SK-N-DZ (cell line): Measurements from ENCODE around the gene SLC4A1.
A peak's percentile ranks its signal among the peaks of the same experiment; 100 is the strongest.

ENCODE experiments used
- DNase-seq: peaks from one replicate; pipeline ENCODE4 v3.0.0-alpha.2; 2015; ENCODE audit warnings: low spot score

SLC4A1 gene

DNA sequence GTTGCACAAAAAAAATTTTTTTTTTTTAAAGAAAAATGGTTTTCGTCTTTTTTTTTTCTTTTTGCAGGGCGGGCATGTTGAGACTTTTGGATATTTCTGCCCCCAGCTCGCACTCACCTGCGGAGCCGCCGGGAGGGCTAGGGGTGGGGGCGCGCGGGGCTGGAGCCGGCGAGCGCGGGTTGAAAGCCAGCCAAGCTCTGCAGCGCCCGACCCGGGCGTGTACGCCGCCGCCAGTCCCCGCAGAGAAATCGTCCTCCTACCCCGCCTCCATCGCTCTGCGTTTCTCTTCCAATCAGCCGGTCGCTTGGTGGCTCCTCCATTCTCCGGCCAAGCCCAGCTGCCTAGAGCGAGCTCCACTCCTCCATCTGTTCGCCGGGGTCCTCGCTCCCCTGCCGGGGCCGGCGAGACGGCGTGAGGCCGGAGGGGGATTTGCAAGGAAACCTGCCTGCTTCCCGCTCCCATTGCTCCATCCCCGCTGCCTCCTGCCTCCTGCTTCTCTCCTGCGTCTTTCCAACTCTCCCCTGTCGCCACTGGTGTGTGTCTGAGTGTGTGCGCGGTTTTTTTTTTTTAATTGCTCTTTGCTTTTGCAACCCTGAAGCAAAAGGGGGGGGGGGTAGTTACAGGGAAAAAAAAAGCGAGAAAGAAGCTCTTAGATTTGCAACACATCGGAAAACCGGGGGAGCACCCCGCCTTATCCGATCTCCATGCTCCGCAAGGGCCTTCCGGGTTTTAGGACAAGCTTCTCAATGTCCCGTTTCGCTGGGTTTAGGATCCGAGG lies 46.7 kb downstream of the SLC4A1 start:
- DNase-seq, result peak; percentile 88

DNA sequence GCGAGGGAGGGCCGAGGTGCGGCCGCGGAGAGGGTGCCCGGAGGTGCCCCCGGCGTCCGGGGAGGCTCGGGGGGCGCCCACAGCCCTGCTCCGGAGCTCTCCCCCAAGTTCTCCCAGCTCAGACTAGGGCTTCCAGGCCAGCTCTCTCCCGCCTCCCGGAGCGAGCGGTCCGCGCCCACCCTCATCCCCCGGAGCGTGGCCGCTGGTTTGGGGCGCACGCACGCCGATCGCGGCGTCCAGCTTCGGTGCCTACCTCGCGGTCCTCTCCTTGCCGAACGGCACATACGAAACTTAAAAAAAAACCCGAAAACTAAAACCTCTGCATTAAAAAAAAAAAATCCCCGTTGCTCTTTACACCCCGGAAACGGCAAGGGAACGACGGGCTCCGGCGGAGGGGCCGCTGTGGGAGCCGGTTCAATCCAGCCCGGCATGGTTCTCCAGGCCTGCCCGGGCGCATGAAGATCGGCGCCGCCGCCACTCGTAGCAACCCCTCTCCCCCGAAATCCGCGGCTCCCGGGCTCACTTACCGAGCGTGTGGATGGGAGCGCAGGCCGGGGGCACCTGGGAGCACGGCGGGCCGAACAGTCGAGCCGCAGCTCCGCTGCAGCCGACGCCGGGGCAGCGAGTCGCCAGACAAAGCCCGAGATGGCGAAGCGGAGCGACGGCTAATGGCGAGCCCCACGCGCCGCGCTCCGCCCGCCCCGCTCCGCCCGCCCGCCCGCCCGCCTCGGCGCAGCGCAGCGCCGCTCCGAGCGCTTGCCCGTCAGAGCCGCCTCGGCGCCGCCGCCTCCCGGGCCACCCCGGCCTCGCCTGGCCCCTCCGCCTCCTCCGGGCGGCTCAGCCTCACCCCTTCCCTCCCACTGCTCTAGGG lies 47.5 kb downstream of the SLC4A1 start:
- DNase-seq, result no peak

DNA sequence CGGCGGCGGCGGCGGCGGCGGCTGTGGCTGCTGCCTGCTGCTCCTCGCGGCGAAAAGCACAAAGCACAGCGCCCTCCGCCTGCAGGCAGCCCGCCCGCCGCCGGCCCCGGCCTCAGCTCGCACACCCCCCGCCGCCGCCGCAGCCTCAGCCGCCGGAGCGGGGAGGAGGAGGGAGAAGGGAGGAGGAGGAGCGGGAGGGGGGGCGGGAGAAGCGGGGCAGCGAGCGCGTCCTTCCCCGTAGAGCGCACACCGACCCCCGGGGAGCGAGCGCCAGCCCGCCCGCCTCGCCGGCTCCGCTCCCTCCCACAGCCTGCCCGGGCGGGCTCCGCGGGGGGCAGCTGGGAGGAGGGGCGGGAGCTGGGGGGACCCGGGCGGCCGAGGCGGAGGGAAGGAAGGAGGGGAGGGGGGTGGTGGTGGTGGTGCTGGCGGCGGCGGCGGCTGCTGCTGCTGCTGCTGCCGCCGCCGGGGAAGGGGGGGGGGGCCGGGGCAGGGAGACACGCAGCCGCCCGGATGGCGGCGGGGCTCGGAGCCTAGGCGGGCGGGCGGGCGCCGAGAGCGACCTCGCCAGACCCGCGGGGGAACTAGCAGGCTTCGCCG lies 48.2 kb downstream of the SLC4A1 start, which contains the start of gene UBTF:
Gene UBTF, minus strand, starts transcription at position 60 of the 597 bp plus-strand sequence. CDS start 1,446 bp downstream, outside the sequence.
- DNase-seq, result peak; percentile 71

DNA sequence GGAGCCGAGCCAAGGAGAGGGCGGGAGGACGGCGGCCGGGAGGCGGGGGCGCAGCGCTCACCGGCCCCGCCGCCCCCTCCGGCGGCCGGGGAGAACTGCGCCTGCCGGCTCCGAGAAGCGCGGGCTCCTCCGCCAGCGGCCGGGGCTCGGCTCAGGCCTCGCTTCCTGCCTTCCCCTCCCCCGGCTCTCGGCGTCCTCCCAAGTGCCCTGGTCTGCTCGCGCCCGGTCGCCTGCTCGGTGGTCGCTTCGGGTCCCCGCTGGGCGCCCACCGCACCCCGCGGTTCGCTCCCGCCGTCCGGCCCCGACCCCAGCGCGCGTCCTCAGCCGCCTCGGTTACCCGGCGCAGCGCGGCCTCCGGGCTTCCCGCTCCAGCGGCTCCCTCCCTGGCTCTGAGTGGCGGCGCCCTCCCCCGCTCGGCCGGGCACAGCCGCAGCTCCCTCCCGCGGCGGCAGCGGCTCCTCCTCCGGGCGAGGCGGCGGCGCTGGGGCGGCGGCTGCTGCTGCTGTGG lies 48.8 kb downstream of the SLC4A1 start:
- peak; percentile 66 for DNase-seq

DNA sequence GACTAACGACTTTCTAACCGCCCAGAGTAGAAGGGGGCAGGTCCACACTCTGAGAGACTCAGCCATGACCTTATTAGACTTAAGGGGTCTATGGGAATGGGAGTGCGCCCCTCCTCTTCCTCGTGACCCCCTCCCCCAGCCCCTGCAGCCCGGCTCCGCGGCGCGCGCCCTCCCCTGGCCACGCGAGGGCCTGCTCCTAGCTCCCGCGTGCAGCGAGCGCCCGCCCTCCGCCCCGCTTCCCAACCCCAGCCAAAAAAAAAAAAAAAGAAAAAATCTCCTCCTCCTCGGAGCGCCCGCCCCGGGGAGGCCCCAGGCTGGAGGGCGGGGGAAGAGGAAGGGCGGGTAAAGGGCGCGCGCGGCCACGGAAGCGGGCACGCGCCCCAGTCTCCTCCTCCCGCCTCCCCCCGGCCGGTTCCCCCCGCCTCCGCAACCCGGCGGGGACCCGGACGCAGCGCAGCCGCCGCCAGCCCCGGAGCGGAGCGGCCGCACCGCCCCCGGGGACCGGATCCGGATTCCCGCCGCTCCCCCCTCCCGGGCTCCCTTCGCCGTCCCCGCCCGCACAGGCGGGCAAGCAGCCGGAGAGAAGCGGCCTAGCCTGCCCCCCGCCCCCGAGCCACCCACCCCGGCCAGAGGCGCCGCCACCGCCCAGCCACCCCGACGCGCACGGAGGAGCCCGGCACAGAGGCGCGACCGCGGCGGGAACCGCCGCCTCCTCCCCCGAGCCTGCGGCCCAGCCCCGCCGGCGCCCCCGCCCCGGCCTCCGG lies 49.4 kb downstream of the SLC4A1 start:
- DNase-seq, result peak; percentile 93

DNA sequence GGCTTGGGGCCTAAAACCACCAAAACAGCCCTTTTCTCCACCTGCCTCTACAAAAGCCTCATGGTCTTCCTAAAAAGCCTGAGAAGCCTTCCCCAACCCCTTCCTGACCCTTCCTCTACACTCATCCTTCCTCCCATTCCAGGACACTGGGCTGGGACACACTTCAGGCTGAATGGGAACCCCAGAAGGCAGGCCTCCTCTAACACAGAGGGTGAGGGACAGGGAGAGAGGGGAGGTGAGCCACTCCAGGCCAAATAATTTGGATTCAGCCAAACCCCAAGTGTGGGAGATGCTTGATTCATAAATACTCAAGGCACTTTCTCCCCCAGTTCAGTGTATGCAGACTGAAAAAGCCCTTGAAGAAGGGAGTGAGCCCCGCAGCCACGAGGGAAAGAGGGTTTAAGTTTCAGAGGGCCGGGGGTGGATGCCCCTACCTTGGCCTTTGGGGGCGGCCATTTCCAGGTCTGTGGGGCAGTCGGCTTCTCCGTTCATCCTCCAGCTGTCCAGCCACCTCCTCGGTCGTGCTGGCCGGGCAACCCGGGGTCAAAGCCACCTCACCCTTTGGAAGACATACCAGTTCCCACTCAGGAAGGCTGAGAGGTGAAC lies 50.1 kb downstream of the SLC4A1 start:
- DNase-seq, result no peak

DNA sequence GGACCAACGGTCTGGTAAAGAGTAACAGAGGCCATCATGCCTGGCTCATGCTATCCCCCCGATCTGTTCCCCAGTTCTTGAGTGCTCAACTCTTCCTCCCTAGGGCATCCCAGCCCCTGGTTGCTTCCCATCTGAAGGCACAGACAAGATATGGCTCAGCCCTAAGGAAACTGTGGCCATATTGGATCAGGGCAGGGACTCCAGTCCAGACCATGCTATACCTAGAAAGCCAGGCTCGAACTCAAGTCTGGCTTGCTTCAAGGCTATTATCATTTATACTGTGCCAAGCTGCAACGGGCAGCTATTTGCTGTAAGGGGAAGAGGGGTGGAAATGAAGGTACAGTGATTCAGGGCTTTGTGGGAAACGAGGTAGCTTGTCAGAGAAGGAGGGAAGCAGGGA lies 51.2 kb downstream of the SLC4A1 start:
- no peak for DNase-seq

DNA sequence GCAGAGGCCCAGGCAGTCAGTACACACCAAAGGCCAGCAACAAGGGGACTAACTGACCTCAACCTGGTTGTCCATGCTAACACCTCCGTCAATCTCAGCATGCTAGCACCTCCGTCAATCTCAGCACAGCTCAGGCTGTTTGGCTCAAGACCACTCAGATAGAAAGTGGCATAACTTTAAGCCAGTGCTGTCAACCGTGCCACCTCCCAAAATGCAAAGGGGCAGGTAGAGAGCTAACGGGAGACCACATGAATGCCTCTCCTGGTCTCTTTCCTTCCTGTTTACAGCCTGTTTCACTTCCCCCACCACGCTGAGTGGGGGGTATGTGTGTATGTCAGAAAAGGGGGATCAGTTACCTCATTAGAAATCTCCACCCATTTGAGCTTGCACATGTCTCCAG lies 51.8 kb downstream of the SLC4A1 start:
- no peak for DNase-seq

DNA sequence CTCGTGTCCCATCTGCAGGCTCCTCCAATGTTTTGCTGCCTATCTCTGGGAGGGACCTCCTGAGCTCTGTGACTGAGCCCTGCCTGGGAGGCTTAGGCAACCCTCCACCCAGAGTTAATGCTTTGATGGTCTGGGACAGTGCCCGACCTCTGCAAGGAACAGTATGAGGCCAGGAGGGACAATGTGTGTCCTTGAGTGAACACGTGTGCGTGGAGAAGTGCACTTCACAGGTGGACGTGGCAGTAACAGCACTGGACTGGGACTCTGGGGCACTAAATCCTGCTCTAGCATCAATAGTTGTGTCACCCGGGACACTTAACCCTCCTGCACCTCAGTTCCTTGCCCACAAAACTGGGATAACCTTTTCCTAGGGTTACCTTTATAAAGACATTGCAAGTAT lies 53.0 kb downstream of the SLC4A1 start:
- no peak for DNase-seq

DNA sequence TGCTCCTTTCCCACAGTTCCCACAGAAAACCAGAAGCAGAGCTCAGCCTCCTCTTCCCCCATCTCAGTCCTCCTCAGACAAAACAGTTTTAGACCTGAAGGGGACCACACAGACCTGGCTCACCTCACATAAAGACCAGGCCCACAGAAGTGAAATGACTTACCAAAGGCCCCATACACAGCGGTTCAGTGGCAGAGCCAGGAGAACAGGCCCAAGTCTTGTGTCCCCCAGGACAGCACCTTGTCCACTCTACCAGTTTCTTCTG lies 53.8 kb downstream of the SLC4A1 start:
- DNase-seq, result no peak

DNA sequence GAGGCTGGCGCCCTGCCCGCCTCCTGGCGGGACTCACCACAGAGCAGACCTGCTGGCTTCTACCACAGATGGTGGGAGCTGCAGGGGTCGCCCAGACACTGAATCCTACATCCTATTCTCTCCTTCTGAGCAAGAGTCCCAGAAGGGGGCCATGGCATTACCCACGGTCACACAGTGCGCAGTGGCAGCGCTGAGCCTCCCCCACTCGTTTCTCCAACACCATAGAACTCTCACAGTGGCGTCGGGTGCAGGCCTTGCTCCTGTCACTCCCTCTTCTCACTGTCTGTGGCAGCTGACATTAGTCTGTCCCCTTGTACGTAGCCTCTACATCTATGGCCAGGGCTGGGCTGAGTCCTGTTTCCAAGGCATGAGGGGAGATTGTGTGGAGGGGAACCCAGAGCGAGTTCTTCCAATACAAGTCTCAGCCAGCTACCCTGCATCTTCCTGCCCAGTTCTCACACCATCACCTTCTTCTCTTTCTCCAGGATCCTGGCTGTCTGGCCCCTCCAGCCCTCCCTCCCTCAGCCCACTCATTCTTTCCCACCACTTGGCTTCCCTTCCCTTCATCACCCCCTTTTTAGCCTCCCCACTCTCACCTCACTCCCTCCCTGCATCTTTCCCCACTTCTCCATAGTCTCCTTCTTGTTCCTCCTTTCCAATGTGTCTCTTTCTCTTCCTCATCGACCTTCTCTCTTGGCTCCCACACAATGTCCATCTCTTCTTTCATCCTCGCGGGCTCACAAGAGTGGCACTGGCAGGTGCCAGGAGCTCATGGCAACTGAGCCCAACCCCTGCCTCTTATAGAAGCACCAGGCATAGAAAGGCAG lies 54.3 kb downstream of the SLC4A1 start:
- no peak for DNase-seq

DNA sequence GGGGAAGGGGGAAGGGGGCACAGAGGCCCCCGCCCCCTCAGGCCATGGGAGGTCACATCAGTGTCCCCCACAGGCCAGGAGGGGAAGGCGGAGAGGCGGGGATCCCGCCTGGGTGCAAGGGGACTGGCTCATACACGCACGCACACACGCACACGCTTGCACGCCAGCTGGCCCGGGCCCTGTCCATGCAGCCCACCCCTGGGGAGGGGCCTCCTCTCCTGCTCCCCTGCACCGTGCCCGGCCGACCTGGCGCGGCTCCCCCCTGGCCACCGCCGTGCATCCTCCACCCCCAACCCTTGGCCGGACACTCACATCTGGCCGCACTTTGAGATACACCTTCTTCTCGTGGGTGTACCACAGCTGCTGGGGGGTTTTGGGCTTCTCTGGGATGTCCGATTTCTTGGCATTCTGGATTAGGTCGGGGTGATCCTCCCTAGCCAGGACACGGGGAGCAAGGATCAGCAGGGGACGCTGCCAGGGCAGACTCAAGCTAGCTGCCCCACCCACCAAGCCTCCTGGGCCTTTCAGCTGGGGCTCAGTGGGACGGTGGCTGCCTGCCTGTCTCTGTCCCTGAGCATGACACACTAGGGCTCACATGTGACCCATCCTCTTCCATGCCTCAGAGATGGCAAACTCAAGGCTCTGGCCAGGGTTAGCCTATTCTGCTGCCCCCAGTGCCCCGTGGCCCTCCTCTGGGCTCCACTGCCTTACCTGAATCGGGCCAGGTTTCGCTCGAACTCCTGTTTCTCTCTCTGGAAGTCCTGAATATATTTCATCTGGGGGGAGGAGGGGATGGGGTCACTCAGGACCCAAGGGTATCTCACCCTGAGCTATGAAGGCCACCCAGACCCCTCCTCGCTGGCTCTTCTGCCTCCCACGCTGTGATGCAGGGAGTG lies 55.2 kb downstream of the SLC4A1 start:
- no peak for DNase-seq

DNA sequence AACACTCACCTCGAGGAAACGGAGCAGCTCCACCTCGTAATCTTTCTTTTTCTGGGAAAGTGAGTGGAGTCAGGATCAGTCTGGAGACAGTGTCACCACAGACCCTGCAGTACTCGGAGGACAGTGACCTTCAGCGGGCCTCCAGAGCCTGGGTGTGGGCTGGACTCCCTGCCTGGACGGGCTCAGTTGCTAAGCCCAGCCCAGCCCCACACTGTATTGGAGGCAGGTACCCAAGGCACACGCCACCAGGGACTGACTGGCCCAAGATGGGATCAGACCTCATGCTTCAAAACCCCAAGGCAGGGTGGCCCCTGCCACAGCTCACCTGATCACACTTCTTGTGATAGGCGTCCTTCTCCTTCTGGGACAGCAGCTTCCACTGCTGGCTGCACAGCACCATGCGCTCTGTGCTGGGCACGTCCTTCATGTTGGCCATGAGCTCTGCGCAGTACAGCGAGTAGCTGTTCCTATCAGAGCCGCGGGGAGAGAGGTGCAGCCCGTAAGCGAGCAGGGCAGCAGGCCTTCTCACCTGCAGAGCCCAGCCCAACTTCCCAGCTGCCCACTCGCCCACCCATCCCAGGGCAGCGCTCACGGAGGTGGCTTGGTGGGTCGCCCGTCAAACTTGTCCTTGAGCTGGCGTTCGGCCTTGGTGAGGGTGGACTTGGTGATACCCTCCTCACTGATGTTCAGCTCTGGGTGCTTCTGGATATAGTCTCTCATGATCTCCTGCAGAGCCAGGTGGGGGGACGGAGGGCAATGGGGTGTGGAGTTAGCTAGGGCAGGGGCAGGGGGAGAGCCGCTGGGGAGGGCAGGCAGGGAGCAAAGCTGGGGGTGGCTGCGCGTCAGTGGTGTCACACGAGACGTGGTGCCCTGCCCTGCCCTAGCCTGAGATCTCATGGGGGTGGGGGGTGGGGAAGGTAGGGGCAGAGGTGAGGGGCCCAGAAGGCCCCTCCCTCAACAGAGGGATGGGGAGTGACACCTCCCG lies 56.4 kb downstream of the SLC4A1 start:
- DNase-seq, result no peak

DNA sequence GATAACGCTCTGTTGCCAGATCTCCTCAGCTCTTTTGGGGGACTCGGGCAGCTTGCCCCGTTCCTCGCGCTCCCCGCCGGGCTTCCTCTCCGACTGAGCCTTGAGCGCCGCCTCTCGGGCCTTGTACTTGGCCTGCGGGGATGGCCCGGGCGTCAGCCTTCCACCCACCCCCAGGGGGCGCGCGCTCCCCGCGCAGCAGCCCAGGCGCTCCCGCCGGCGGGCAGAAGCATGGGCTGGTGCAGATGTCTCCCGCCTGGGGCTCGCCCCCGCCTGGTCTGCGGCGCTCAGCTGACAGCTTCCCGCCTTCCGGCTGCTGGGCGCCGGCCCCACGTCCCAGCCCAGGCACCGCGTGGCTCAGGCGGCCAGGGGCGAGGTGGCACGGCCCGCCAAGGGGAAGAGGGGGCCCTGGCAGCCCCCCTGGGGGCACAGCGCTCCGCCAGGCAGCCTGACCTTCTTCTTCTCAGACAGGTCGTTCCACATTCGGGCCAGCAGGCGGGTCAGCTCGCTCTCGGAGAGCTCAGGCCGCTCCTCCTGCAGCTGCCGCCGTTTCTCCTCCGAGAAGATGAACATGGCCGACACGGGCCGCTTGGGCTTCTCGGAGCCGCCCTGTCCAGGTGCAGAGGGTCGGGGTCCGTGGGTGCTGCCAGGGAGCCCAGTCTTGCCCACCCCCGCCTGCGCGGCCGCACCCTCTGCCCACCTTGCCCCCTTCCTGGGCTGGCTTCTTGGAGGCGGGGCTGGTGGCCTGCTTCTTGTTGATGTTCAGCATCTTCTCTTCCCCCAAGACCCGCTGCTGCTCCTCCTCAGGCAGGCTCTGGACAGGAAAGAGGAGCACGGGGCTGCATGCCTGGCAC lies 57.4 kb downstream of the SLC4A1 start:
- peak; percentile 91 for DNase-seq

DNA sequence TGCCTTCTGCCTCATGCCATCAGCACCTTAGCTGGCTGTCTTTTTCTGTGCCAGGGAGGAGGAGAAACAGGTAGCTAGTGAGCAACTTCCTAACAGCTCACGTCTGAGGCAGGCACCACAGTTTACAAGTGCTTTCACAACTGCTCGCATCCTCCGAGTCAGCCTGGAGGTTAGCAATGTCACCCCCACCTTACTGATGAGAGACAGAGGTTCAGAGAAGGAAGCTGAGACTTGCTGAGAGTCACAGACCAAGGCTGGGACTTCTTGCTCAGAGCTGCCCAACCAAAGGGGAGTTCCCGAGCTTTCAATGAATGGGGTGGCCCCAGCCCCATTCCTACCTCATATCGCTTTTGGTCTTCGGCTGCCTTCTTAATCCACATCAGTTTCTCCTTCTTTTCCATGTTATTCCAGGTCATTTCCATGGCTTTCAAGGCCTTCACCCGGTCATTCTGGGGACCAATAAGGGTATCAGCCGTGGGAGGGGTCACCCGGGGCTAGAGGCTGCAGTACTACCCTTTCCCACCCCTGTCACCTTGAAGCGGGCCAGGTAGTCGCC lies 58.1 kb downstream of the SLC4A1 start:
- no peak for DNase-seq

DNA sequence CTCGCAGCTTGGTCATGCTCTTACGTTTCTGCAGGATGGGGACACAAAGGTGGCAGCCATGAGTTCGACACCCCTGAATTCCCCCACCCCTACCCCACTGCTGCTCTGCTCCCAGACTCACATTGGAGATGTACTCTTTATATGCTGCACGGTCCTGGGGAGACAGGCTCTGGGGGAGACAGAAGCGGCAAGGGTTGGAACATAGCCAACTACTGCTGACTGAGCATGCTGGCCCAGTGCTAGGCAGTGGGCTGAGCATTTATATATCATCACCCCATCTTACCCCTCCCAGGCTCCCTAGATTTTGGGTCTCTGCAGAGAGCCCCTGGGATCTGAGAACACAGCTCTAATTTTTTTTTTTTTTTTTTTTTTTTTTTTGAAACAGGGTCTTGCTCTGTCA lies 60.2 kb downstream of the SLC4A1 start:
- no peak for DNase-seq

DNA sequence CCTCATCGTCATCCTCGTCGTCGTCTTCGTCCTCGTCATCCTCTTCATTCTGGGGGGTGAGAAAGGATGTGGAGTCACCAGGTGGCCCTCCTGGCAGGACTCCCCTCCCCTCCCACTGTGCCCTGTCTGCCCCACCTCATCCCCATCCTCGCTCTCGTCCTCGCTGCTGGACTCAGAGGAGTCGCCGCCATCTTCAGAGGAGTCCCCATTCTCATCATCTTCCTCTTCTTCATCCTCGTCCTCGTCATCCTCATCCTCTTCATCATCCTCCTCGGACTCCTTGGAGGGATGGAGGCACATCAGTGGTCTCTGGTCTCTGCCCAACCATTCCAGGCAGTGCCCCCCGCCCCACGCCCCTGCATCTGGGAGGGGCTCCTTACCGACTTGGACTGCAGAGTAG lies 60.6 kb downstream of the SLC4A1 start:
- no peak for DNase-seq
